Skeletal muscle satellite cell (primary cell): Measurements from ENCODE around the gene SLC15A4.
"Not testable (repeated sequence)": the region's sequence is repeated elsewhere in the genome, so short reads cannot be mapped to it uniquely, and the experiment has no call there.

ENCODE experiments used
- H3K27me3 ChIP-seq: 2 replicates; pipeline ENCODE4 v1.7.0; 2013; ENCODE audit warnings: low read length; ENCODE audit not compliant: control insufficient read depth, insufficient read depth
- H3K36me3 ChIP-seq: 2 replicates; pipeline ENCODE4 v1.7.0; 2013; ENCODE audit warnings: mild to moderate bottlenecking, control low read depth, low read length; ENCODE audit not compliant: insufficient read depth
- H3K4me1 ChIP-seq: 2 replicates; pipeline ENCODE4 v1.7.0; 2013; ENCODE audit warnings: low read length; ENCODE audit not compliant: control insufficient read depth, insufficient read depth
- H3K4me2 ChIP-seq: 2 replicates; pipeline ENCODE4 v1.7.0; 2013; ENCODE audit warnings: mild to moderate bottlenecking, low read length
- H3K4me3 ChIP-seq: 2 replicates; pipeline ENCODE4 v1.7.0; 2013; ENCODE audit warnings: low read length
- H3K9ac ChIP-seq: 2 replicates; pipeline ENCODE4 v1.7.0; 2013; ENCODE audit warnings: mild to moderate bottlenecking, low read depth, low read length, moderate library complexity
- H3K9me3 ChIP-seq: replicated peaks from 2 replicates; pipeline ENCODE4 v1.7.0; 2013; ENCODE audit warnings: mild to moderate bottlenecking, control low read depth, low read length

SLC15A4 gene

GRCh38 chr12:128842579-128842978 lies 18.8 kb upstream of the SLC15A4 start:
- Histone ChIP-seq H3K27me3 (no peaks in the 10 kb centered on the region), H3K36me3 (no peaks in the 10 kb centered on the region), H3K4me3 (no peak overlapping the region), H3K9ac (no peak overlapping the region), H3K4me2 (no peak overlapping the region), H3K4me1 (no peaks in the 10 kb centered on the region), H3K9me3 (no peaks in the 10 kb centered on the region)

GRCh38 chr12:128840862-128841468 lies 17.2 kb upstream of the SLC15A4 start:
- no peak overlapping the region for H3K4me2 ChIP-seq
- no peaks in the 10 kb centered on the region for H3K27me3 ChIP-seq
- H3K4me1 ChIP-seq: no peaks in the 10 kb centered on the region
- no peaks in the 10 kb centered on the region for H3K9me3 ChIP-seq
- H3K4me3 ChIP-seq: no peak overlapping the region
- H3K9ac ChIP-seq: no peak overlapping the region
- no peaks in the 10 kb centered on the region for H3K36me3 ChIP-seq

- H3K9me3 ChIP-seq, H3K27me3 ChIP-seq, H3K9ac ChIP-seq, H3K4me2 ChIP-seq, H3K36me3 ChIP-seq, H3K4me3 ChIP-seq, H3K4me1 ChIP-seq: not testable (repeated sequence)
Observed at GRCh38 chr12:128839885-128840284, 16.1 kb upstream of the SLC15A4 start.

GRCh38 chr12:128833418-128833817 lies 9.7 kb upstream of the SLC15A4 start:
- Histone ChIP-seq H3K36me3 (no peaks in the 10 kb centered on the region), H3K4me3 (no peak overlapping the region), H3K9me3 (no peaks in the 10 kb centered on the region), H3K27me3 (no peaks in the 10 kb centered on the region), H3K4me2 (no peak overlapping the region), H3K4me1 (peaks cover 7% of the 10 kb centered on the region), H3K9ac (no peak overlapping the region)

- Histone ChIP-seq H3K36me3 (no peaks in the 10 kb centered on the region), H3K4me2 (no peak overlapping the region), H3K9me3 (no peaks in the 10 kb centered on the region), H3K9ac (no peak overlapping the region), H3K27me3 (no peaks in the 10 kb centered on the region), H3K4me1 (peaks cover 7% of the 10 kb centered on the region), H3K4me3 (no peak overlapping the region)
Observed at GRCh38 chr12:128830505-128830893, 6.7 kb upstream of the SLC15A4 start.

GRCh38 chr12:128829861-128830504 lies 6.2 kb upstream of the SLC15A4 start:
- Histone ChIP-seq H3K4me1 (peaks cover 7% of the 10 kb centered on the region), H3K9me3 (no peaks in the 10 kb centered on the region), H3K4me2 (peak overlapping the region; percentile 4), H3K9ac (no peak overlapping the region), H3K4me3 (no peak overlapping the region), H3K36me3 (no peaks in the 10 kb centered on the region), H3K27me3 (no peaks in the 10 kb centered on the region)

- Histone ChIP-seq H3K9ac (no peak overlapping the region), H3K36me3 (no peaks in the 10 kb centered on the region), H3K9me3 (no peaks in the 10 kb centered on the region), H3K4me2 (no peak overlapping the region), H3K27me3 (no peaks in the 10 kb centered on the region), H3K4me1 (peaks cover 14% of the 10 kb centered on the region), H3K4me3 (no peak overlapping the region)
Observed at GRCh38 chr12:128827724-128828123, 4.0 kb upstream of the SLC15A4 start.

- Histone ChIP-seq H3K36me3 (peaks cover 7% of the 10 kb centered on the region), H3K27me3 (no peaks in the 10 kb centered on the region), H3K4me1 (peaks cover 27% of the 10 kb centered on the region), H3K9me3 (no peaks in the 10 kb centered on the region), H3K4me3 (no peak overlapping the region), H3K9ac (no peak overlapping the region), H3K4me2 (no peak overlapping the region)
Observed at GRCh38 chr12:128825835-128826234, 2.1 kb upstream of the SLC15A4 start.

- peaks cover 45% of the 10 kb centered on the region for H3K4me1 ChIP-seq
Observed at GRCh38 chr12:128823216-128823915, 392 bp downstream of the SLC15A4 start.

GRCh38 chr12:128820723-128821432 lies 2.9 kb downstream of the SLC15A4 start:
- peaks cover 11% of the 10 kb centered on the region for H3K36me3 ChIP-seq
- no peaks in the 10 kb centered on the region for H3K27me3 ChIP-seq
- H3K9me3 ChIP-seq: no peaks in the 10 kb centered on the region
- no peak overlapping the region for H3K4me2 ChIP-seq
- peaks cover 70% of the 10 kb centered on the region for H3K4me1 ChIP-seq
- peak overlapping the region; percentile 25 for H3K4me3 ChIP-seq
- no peak overlapping the region for H3K9ac ChIP-seq

More at GRCh38 chr12:128823216-128823915, 392 bp downstream of the SLC15A4 start:
- Histone ChIP-seq H3K4me2 (peak overlapping the region; percentile 94), H3K9me3 (no peaks in the 10 kb centered on the region), H3K27me3 (no peaks in the 10 kb centered on the region), H3K9ac (peak overlapping the region; percentile 94), H3K4me3 (peak overlapping the region; percentile 93), H3K36me3 (peaks cover 11% of the 10 kb centered on the region)

- Histone ChIP-seq H3K4me3 (no peak overlapping the region), H3K9ac (no peak overlapping the region), H3K27me3 (no peaks in the 10 kb centered on the region), H3K9me3 (no peaks in the 10 kb centered on the region), H3K4me1 (peaks cover 75% of the 10 kb centered on the region), H3K4me2 (peak overlapping the region; percentile 6), H3K36me3 (peaks cover 11% of the 10 kb centered on the region)
Observed at GRCh38 chr12:128820253-128820652, 3.5 kb downstream of the SLC15A4 start.
